ENCODE measurements around the gene MXD1.

DNA sequence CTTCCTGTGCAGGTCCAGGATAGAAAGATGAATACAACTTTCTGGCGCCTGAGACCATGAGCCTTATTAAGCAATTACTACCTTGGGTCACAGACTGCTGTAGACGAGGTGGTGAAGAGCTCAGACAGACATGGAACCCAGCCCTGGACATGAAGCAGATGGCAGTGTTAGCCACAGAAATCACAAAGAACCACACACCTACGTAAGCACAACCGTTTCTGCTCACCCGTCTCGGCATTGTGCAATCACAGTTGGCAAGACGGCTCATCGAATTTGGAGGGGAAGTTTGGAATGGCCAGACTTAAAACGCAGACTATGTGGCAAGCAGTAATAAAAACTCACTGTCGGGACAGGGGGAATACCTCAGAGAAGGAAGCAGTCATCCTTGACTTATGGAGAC, 70.8 kb downstream of the MXD1 start:
- no peak for TF ChIP-seq POLR2AphosphoS5 (IDR thresholded peaks at IDR 0.05)
- TF ChIP-seq, protein P1, sequence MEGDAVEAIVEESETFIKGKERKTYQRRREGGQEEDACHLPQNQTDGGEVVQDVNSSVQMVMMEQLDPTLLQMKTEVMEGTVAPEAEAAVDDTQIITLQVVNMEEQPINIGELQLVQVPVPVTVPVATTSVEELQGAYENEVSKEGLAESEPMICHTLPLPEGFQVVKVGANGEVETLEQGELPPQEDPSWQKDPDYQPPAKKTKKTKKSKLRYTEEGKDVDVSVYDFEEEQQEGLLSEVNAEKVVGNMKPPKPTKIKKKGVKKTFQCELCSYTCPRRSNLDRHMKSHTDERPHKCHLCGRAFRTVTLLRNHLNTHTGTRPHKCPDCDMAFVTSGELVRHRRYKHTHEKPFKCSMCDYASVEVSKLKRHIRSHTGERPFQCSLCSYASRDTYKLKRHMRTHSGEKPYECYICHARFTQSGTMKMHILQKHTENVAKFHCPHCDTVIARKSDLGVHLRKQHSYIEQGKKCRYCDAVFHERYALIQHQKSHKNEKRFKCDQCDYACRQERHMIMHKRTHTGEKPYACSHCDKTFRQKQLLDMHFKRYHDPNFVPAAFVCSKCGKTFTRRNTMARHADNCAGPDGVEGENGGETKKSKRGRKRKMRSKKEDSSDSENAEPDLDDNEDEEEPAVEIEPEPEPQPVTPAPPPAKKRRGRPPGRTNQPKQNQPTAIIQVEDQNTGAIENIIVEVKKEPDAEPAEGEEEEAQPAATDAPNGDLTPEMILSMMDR (IDR thresholded peaks at IDR 0.05) = no peak
- no peak for TF ChIP-seq POLR2A (IDR thresholded peaks at IDR 0.05)
